Endothelial cell of umbilical vein (primary cell): ENCODE data around the gene HOXA3. TPM values are rescaled to one million over a fixed set of nuclear protein-coding genes. Genes with fewer than 3 reads are reported as not detected.

Experiments
- Bru-seq: library from RNA; stranded (reverse); fragments of 400-500 nt; gene quantifications from one replicate; lab custom pipeline; 2021; lab: Mats Ljungman, UMichigan
- BruChase-seq, 2 experiments: library from RNA; stranded (reverse); fragments of 400-500 nt; gene quantifications; one replicate each; lab custom pipeline; 2021; lab: Mats Ljungman, UMichigan
- BruUV-seq: library from RNA; stranded (reverse); fragments of 400-500 nt; replicated peaks from 2 replicates; lab custom pipeline; 2021; lab: Mats Ljungman, UMichigan
- CTCF ChIA-PET: fragments of 300-600, 350-600 bp; sonication (Branson Sonifier 250); formaldehyde crosslinking; loops from one replicate; lab custom pipeline; 2021; ENCODE audit warnings: antibody characterized with exemption, inconsistent platforms; lab: Charles Lee
- POLR2A ChIA-PET: fragments of 300-600, 350-600 bp; sonication (Branson Sonifier 250); formaldehyde crosslinking; loops from one replicate; lab custom pipeline; 2021; ENCODE audit warnings: antibody characterized with exemption, inconsistent platforms; lab: Charles Lee
- DNase-seq: peaks from one replicate; pipeline ENCODE4 v3.0.0-alpha.2; 2011; ENCODE audit warnings: low read depth, low spot score
- FAIRE-seq: peaks from 2 replicates; lab custom pipeline; 2011; peaks lifted over from hg19 to GRCh38; lab: Jason Lieb, UNC
- H2AFZ ChIP-seq: 2 replicates; pipeline ENCODE4 v1.6.0; 2012; ENCODE audit warnings: low read depth, low read length, control low read depth, inconsistent platforms
- H3K27ac ChIP-seq: 2 replicates; pipeline ENCODE4 v1.5.1; 2011; ENCODE audit warnings: low read depth, mild to moderate bottlenecking, control low read depth, low read length, moderate library complexity; ENCODE audit not compliant: insufficient read depth
- H3K27me3 ChIP-seq, 2 experiments: 2 replicates each; pipeline versions ENCODE4 v1.6.0 to v1.6.1; 2011; ENCODE audit warnings: low read length in 2 of 2, mixed read lengths in 1 of 2; ENCODE audit not compliant: control insufficient read depth in 2 of 2, insufficient read depth in 2 of 2
- H3K36me3 ChIP-seq, 2 experiments: 2 replicates in 1 of 2; 3 replicates in 1 of 2; pipeline ENCODE4 v1.5.1; 2011; ENCODE audit warnings: low read length in 2 of 2, mild to moderate bottlenecking in 1 of 2, moderate library complexity in 1 of 2; ENCODE audit not compliant: control insufficient read depth in 2 of 2, insufficient read depth in 2 of 2; ENCODE audit errors: extremely low read depth in 1 of 2
- H3K4me1 ChIP-seq: 3 replicates; pipeline ENCODE4 v1.5.1; 2011; ENCODE audit warnings: mild to moderate bottlenecking, low read length; ENCODE audit not compliant: control insufficient read depth, insufficient read depth; ENCODE audit errors: extremely low read depth
- H3K4me2 ChIP-seq: 2 replicates; pipeline ENCODE4 v1.6.1; 2011; ENCODE audit warnings: low read length, control low read depth, mixed read lengths; ENCODE audit not compliant: insufficient read depth
- H3K4me3 ChIP-seq, 3 experiments: fragments of 200-600 bp in 1 of 3; sonication (generic), shearing (Covaris generic) in 1 of 3; replicated peaks in 1 of 3; 2 replicates each; pipeline ENCODE4 v1.5.1; 2011 to 2016; ENCODE audit warnings: control low read depth in 3 of 3, low read length in 3 of 3, mild to moderate bottlenecking in 2 of 3, inconsistent platforms in 1 of 3, low read depth in 1 of 3, moderate library complexity in 1 of 3; ENCODE audit not compliant: insufficient read depth in 1 of 3
- H3K79me2 ChIP-seq: 2 replicates; pipeline ENCODE4 v1.6.0; 2012; ENCODE audit warnings: low read length, inconsistent platforms; ENCODE audit not compliant: control insufficient read depth, insufficient read depth
- H3K9ac ChIP-seq: replicated peaks from 2 replicates; pipeline ENCODE3; 2011; ENCODE audit warnings: low read length, control low read depth; ENCODE audit not compliant: insufficient read depth; ENCODE audit errors: extremely low read depth
- H3K9me1 ChIP-seq: replicated peaks from 3 replicates; pipeline ENCODE4 v1.6.0; 2011; ENCODE audit warnings: mild to moderate bottlenecking, low read length; ENCODE audit not compliant: control insufficient read depth, insufficient read depth; ENCODE audit errors: extremely low read depth
- H3K9me3 ChIP-seq: replicated peaks from 2 replicates; pipeline ENCODE4 v1.5.1; 2012; ENCODE audit warnings: low read length, inconsistent platforms; ENCODE audit not compliant: control insufficient read depth, insufficient read depth
- H4K20me1 ChIP-seq: replicated peaks from 2 replicates; pipeline ENCODE3; 2011; ENCODE audit warnings: mild to moderate bottlenecking, low read length; ENCODE audit not compliant: control insufficient read depth, insufficient read depth; ENCODE audit errors: extremely low read depth
- EZH2 ChIP-seq: IDR thresholded peaks from 2 replicates; pipeline ENCODE4 v1.6.1; 2012; ENCODE audit warnings: borderline replicate concordance, low read depth, mild to moderate bottlenecking, moderate library complexity, low read length, inconsistent platforms; ENCODE audit not compliant: severe bottlenecking
- FOS ChIP-seq: IDR thresholded peaks from 2 replicates; pipeline ENCODE4 v1.6.1; 2011; ENCODE audit warnings: mild to moderate bottlenecking, low read length, moderate library complexity, borderline replicate concordance; ENCODE audit not compliant: insufficient read depth
- GATA2 ChIP-seq: IDR thresholded peaks from 2 replicates; pipeline ENCODE4 v1.7.0; 2011; ENCODE audit warnings: low read depth, mild to moderate bottlenecking, moderate library complexity, mixed read lengths, low read length; ENCODE audit not compliant: insufficient read length, insufficient read depth
- JUN ChIP-seq: IDR thresholded peaks from 2 replicates; pipeline ENCODE4 v1.6.1; 2011; ENCODE audit warnings: borderline replicate concordance, low read depth; ENCODE audit not compliant: insufficient read length, insufficient read depth
- MYC ChIP-seq: IDR thresholded peaks from one replicate; pipeline ENCODE4 v1.6.1; 2011; ENCODE audit warnings: mild to moderate bottlenecking, low read depth, low read length
- POLR2A ChIP-seq: IDR thresholded peaks from 2 replicates; pipeline ENCODE4 v1.6.1; 2012; ENCODE audit warnings: low read depth, mild to moderate bottlenecking, control low read depth, low read length
- POLR2AphosphoS5 ChIP-seq: IDR thresholded peaks from 2 replicates; pipeline ENCODE4 v1.6.1; 2012; ENCODE audit warnings: low read depth, mild to moderate bottlenecking, control low read depth, low read length, moderate library complexity; ENCODE audit not compliant: insufficient read depth
- dilution Hi-C: fragments of 300-500 bp; cut with MboI; formaldehyde crosslinking; loops from one replicate; pipeline ENCODE4 v1.15.0; 2019; ENCODE audit warnings: low sequenced_read_pairs; ENCODE audit not compliant: extremely low pct_ligation_motif_present
- intact Hi-C: fragments of 100-400 bp; cut with micrococcal nuclease; formaldehyde crosslinking; loops from one replicate; pipeline ENCODE4 v1.10.0; 2022
- long read RNA-seq: library from polyadenylated mRNA; stranded (forward); transcript quantifications from one replicate; pipeline ENCODE4 v2.0.0, GENCODE V29; 2021
- polyA minus RNA-seq, 3 experiments: library from RNA; depleted of rRNA, polyadenylated mRNA; stranded (reverse); fragments of >200 nt; gene quantifications; 1 replicate in 1 of 3; 2 replicates in 2 of 3; pipeline ENCODE4 v1.2.3, GENCODE V29; 2011
- polyA plus RNA-seq, 4 experiments: library from polyadenylated mRNA; depleted of rRNA in 3 of 4; stranded (reverse) in 3 of 4; unstranded in 1 of 4; fragments of >200 nt; gene quantifications; 2 replicates each; pipeline versions ENCODE4 v1.2.1 to v1.2.3, GENCODE V29; 2011 to 2012; ENCODE audit warnings: missing spikeins in 1 of 4
- total RNA-seq: library from RNA; stranded (reverse); gene quantifications from 2 replicates; pipeline ENCODE4 v1.2.3, GENCODE V29; 2021
- TF ChIP-seq, protein P1 (sequence below): IDR thresholded peaks from 2 replicates; pipeline ENCODE4 v1.6.1; 2011; ENCODE audit not compliant: insufficient read depth, insufficient read length
- TF ChIP-seq, protein P2 (sequence below), 2 donors: IDR thresholded peaks; 1 replicate in 1 of 2; 2 replicates in 1 of 2; pipeline ENCODE4 v1.5.1; 2011; ENCODE audit warnings: low read length in 2 of 2, mild to moderate bottlenecking in 2 of 2, moderate library complexity in 2 of 2, control low read depth in 1 of 2, inconsistent platforms in 1 of 2, low read depth in 1 of 2; ENCODE audit not compliant: insufficient read depth in 1 of 2; ENCODE audit errors: extremely low read depth in 1 of 2

HOXA3 gene
- total RNA-seq (12.0 and 14.0 TPM in 2 replicates), polyA plus RNA-seq (4.2 and 4.7 TPM in 2 replicates), polyA minus RNA-seq (1.6 and 2.0 TPM in 2 replicates), Bru-seq, nascent RNA (percentile 73 among the genes with signal in this experiment), BruChase-seq, experiment 1, labeled RNA remaining after a 6-hour chase (percentile 64 among the genes with signal in this experiment), BruChase-seq, experiment 2, labeled RNA remaining after a 2-hour chase (percentile 72 among the genes with signal in this experiment)
- polyA plus RNA-seq (2011; cell fraction: cytosol; rRNA removed) = 1.5 and 2.4 TPM in 2 replicates
- polyA plus RNA-seq (2011; cell fraction: nucleus; rRNA removed) = 14.0 and 14.1 TPM in 2 replicates
- polyA plus RNA-seq (2012) = 4.6 and 5.6 TPM in 2 replicates
- polyA minus RNA-seq (2011; cell fraction: cytosol; rRNA and poly(A)+ RNA removed) = not detected
- polyA minus RNA-seq (2011; cell fraction: nucleus; rRNA and poly(A)+ RNA removed) = 7.1 and 20.1 TPM in 2 replicates
- long read RNA-seq, partial matches to known transcripts = 2 of 8 reads
- long read RNA-seq, other reads (novel, unspliced or antisense) = 6 of 8 reads

DNA sequence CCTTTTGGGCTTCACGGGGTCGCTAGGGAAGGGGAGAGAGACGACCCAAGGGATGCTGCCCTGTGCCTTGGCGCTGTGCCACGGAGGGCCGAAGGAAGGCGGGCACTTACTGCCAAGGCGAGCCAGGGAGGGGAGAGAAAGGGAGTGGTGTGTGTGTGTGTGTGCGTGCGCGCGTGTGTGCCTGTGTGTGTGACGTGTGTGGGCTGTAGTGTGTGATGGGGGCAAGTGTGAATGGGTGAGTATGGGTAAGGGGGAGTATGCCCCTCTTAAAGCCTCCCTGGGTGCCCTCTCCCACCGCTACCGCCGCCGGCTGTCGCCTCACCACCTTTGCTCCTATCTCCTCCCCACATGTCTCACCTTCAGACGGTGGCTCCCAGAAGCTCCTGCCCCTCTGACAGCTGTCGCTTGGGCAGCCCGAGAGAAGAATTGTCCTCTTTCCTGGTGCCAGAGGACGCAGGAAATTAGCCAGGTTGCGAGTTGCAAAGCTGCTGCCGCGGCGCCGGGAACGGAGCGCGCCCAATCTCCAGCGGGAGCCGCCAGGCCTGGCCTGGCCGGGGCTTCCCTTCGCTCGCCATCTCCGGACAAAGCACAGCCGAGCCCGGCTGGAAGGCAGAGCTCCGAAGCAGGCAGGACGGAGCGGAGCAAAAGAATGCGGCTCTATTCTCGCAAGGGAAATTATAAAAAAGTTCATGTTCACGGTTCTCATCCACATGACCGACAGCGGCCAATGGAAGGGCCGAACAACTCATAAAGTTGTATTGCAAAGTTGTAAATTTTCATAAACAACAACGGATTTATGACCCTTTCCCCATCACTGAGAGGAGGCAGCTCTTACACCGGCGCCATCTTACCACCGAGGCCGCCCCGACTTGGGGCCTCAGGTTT lies at the start of gene HOXA3:
TSS of gene HOXA3 (minus strand) at position 653 of the 885 bp plus-strand sequence. CDS start 41,943 bp downstream, outside the sequence.
- dilution Hi-C loops (loop anchor here (25.0 kb wide), 1 partner anchor 965 kb away; no protein-coding TSS in a partner anchor), intact Hi-C loops (loop anchor here (1.0 to 2.0 kb wide), 2 partner anchors 7 to 13 kb away; partner anchors contain the start of gene HOXA9)
- TSS peak; percentile 35 for BruUV-seq
- H3K9ac ChIP-seq = peak within 1 kb of the TSS; percentile 78
- H2AFZ ChIP-seq = no peak within 1 kb of the TSS
- FAIRE-seq (peak; percentile 88), DNase-seq (peak; percentile 94)
- H3K36me3 ChIP-seq = no peaks in the 10 kb centered on the region
- H3K79me2 ChIP-seq = peaks cover 96% of the 10 kb centered on the region
- ChIA-PET CTCF (interaction anchor here (0.9 to 5.6 kb wide), 13 partner anchors 7 to 783 kb away, joined by 3 to 83 read pairs (median 13); partner anchors contain the start of genes HOXA10, HOXA5 and HOXA9), POLR2A (interaction anchor here (0.7 to 2.6 kb wide), 8 partner anchors 10 to 462 kb away, joined by 3 to 15 read pairs (median 6); partner anchors contain the start of gene HOXA9)
- TF ChIP-seq JUN (no peak), GATA2 (no peak), EZH2 (no peak), POLR2A (peak; percentile 83), FOS (no peak), POLR2AphosphoS5 (peak; percentile 74), MYC (peak; percentile 37)
- TF ChIP-seq, protein P1, sequence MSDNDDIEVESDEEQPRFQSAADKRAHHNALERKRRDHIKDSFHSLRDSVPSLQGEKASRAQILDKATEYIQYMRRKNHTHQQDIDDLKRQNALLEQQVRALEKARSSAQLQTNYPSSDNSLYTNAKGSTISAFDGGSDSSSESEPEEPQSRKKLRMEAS = no peak
- TF ChIP-seq, protein P2, sequence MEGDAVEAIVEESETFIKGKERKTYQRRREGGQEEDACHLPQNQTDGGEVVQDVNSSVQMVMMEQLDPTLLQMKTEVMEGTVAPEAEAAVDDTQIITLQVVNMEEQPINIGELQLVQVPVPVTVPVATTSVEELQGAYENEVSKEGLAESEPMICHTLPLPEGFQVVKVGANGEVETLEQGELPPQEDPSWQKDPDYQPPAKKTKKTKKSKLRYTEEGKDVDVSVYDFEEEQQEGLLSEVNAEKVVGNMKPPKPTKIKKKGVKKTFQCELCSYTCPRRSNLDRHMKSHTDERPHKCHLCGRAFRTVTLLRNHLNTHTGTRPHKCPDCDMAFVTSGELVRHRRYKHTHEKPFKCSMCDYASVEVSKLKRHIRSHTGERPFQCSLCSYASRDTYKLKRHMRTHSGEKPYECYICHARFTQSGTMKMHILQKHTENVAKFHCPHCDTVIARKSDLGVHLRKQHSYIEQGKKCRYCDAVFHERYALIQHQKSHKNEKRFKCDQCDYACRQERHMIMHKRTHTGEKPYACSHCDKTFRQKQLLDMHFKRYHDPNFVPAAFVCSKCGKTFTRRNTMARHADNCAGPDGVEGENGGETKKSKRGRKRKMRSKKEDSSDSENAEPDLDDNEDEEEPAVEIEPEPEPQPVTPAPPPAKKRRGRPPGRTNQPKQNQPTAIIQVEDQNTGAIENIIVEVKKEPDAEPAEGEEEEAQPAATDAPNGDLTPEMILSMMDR (IDR thresholded peaks at IDR 0.05; ENCODE audit: extremely low read depth in 1 of 2, insufficient read depth in 1 of 2, low read depth in 1 of 2, low read length in 2 of 2) = no peak
- H3K27me3 ChIP-seq = no peaks in the 10 kb centered on the region
- H3K4me2 ChIP-seq = peak within 1 kb of the TSS; percentile 92
- H3K4me1 ChIP-seq = peaks cover 65% of the 10 kb centered on the region
- H4K20me1 ChIP-seq = no peaks in the 10 kb centered on the region
- H3K9me3 ChIP-seq = no peaks in the 10 kb centered on the region
- no peaks in the 10 kb centered on the region for H3K9me1 ChIP-seq
- peak within 1 kb of the TSS; percentile 96 for H3K27ac ChIP-seq
- peak within 1 kb of the TSS; percentile 54 to 85 (median 55) for H3K4me3 ChIP-seq
